ENCODE results near the gene DUSP22. TPM values are rescaled to one million over a fixed set of nuclear protein-coding genes. Genes with fewer than 3 reads are reported as not detected.

The DUSP22 gene
- total RNA-seq, 2 donors from 2014 or later: 13.8 to 34.8 TPM

GRCh38 chr6:358432-358831 lies 66.1 kb downstream of the DUSP22 start:
- no peak for ATAC-seq
- WGBS, 2 donors: 71 to 88% methylated on average over 4 of the region's 4 CpGs

GRCh38 chr6:358847-359246 lies 66.6 kb downstream of the DUSP22 start:
- no peaks in the 10 kb centered on the region for H3K27me3 ChIP-seq
- DNase-seq (no peak), ATAC-seq (no peak)
- TF ChIP-seq POLR2A (IDR thresholded peaks at IDR 0.05) (no peak), CTCF (IDR thresholded peaks at IDR 0.05) (no peak)
- no peaks in the 10 kb centered on the region for H3K36me3 ChIP-seq (replicated peaks in 1 of 2; ENCODE audit: insufficient read depth in 1 of 2, low read depth in 2 of 2)
- H3K27ac ChIP-seq: no peak overlapping the region
- H3K4me1 ChIP-seq: no peaks in the 10 kb centered on the region
- no peak overlapping the region for H3K4me3 ChIP-seq
- intact Hi-C loops (cut with DNase I): no loop called here
- H3K9me3 ChIP-seq: peaks cover 0 to 1% (median 0%) of the 10 kb centered on the region in 3 donors
- 69 to 80% methylated on average over 8 of the region's 8 CpGs for WGBS, 2 donors

More at GRCh38 chr6:358432-358831, 66.1 kb downstream of the DUSP22 start:
- no peak for TF ChIP-seq POLR2A (IDR thresholded peaks at IDR 0.05)
- no peak for TF ChIP-seq CTCF (IDR thresholded peaks at IDR 0.05)
- intact Hi-C loops (cut with DNase I): no loop called here
- DNase-seq: no peak
- Histone ChIP-seq H3K27me3 (no peaks in the 10 kb centered on the region), H3K4me1 (no peaks in the 10 kb centered on the region), H3K4me3 (no peak overlapping the region), H3K36me3 (replicated peaks in 1 of 2; ENCODE audit: insufficient read depth in 1 of 2, low read depth in 2 of 2) (no peaks in the 10 kb centered on the region), H3K27ac (no peak overlapping the region), H3K9me3 (no peaks in the 10 kb centered on the region)

- 66 to 69% methylated on average over 19 to 20 of the region's 20 CpGs for WGBS, 2 donors
- no peaks in the 10 kb centered on the region for H3K4me1 ChIP-seq
- no peaks in the 10 kb centered on the region for H3K36me3 ChIP-seq (replicated peaks in 1 of 2; ENCODE audit: insufficient read depth in 1 of 2, low read depth in 2 of 2)
- intact Hi-C loops (cut with DNase I): no loop called here
- DNase-seq: no peak
- H3K9me3 ChIP-seq: peaks cover 0 to 7% (median 0%) of the 10 kb centered on the region in 3 donors
- no peak for ATAC-seq
- H3K27ac ChIP-seq: no peak overlapping the region
- no peaks in the 10 kb centered on the region for H3K27me3 ChIP-seq
- no peak for TF ChIP-seq POLR2A (IDR thresholded peaks at IDR 0.05)
- TF ChIP-seq CTCF (IDR thresholded peaks at IDR 0.05): no peak
- no peak overlapping the region for H3K4me3 ChIP-seq
These were observed 67.2 kb downstream of the DUSP22 start for GRCh38 chr6:359261-360035.

GRCh38 chr6:360349-360748 lies 68.1 kb downstream of the DUSP22 start:
- no peak overlapping the region for H3K4me3 ChIP-seq
- TF ChIP-seq POLR2A (IDR thresholded peaks at IDR 0.05): no peak
- intact Hi-C loops (cut with DNase I): no loop called here
- H3K36me3 ChIP-seq (replicated peaks in 1 of 2; ENCODE audit: insufficient read depth in 1 of 2, low read depth in 2 of 2): no peaks in the 10 kb centered on the region
- no peaks in the 10 kb centered on the region for H3K27me3 ChIP-seq
- H3K9me3 ChIP-seq: peaks cover 0 to 7% (median 0%) of the 10 kb centered on the region in 3 donors
- 66 to 73% methylated on average over 5 of the region's 5 CpGs for WGBS, 2 donors
- DNase-seq: no peak
- ATAC-seq: no peak
- no peak overlapping the region for H3K27ac ChIP-seq
- H3K4me1 ChIP-seq: no peaks in the 10 kb centered on the region

- Histone ChIP-seq H3K36me3 (replicated peaks in 1 of 2; ENCODE audit: insufficient read depth in 1 of 2, low read depth in 2 of 2) (no peaks in the 10 kb centered on the region), H3K9me3 (peaks cover 0 to 7% (median 0%) of the 10 kb centered on the region in 3 donors), H3K27ac (no peak overlapping the region), H3K27me3 (no peaks in the 10 kb centered on the region), H3K4me1 (no peaks in the 10 kb centered on the region), H3K4me3 (no peak overlapping the region)
- DNase-seq (no peak), ATAC-seq (no peak)
- WGBS, 2 donors: 68% methylated on average over 19 of the region's 19 CpGs
- intact Hi-C loops (cut with DNase I): no loop called here
- no peak for TF ChIP-seq POLR2A (IDR thresholded peaks at IDR 0.05)
- no peak for TF ChIP-seq CTCF (IDR thresholded peaks at IDR 0.05)
These were observed 68.6 kb downstream of the DUSP22 start for GRCh38 chr6:360764-361373.
